ENCODE measurements around the gene NDST3. TPM values are rescaled to one million over a fixed set of nuclear protein-coding genes. Genes with fewer than 3 reads are reported as not detected.

The NDST3 gene
- total RNA-seq, 1 donor from 2014 or later, result 0.49 TPM

DNA sequence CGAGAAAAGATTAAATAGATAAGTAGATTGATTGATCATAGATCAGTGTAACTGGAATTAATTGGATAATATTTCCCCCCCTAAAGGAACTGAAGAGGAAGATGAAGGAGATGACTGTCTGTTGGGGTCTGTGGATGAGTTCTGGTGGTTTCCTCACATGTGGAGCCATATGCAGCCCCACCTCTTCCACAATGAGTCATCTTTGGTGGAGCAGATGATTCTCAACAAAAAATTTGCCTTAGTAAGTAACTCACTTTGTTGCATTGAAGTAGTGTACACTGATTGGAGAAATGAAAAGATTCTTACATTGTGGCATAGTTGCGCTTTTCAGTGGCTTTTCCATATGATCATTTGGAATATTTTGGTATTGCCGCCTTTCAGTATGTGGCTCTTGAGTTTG, 80.4 kb downstream of the NDST3 start:
- Histone ChIP-seq H3K27me3 (no peaks in the 10 kb centered on the region), H3F3A (ENCODE audit: low read depth) (no peaks in the 10 kb centered on the region), H3K9me3 (ENCODE audit: low read depth) (no peaks in the 10 kb centered on the region), H4K20me1 (ENCODE audit: low read depth) (no peaks in the 10 kb centered on the region), H2AFZ (replicated peaks) (no peak overlapping the region), H3K36me3 (no peaks in the 10 kb centered on the region), H3K4me2 (no peak overlapping the region), H3K79me2 (ENCODE audit: low read depth) (no peaks in the 10 kb centered on the region), H3K27ac (no peak overlapping the region), H3K4me3 (no peak overlapping the region), H3K4me1 (no peaks in the 10 kb centered on the region), H3K9ac (no peak overlapping the region)
- H3K4me3 Mint-ChIP-seq, result no peak overlapping the region
- no peaks in the 10 kb centered on the region for H3K4me1 Mint-ChIP-seq
- no peaks in the 10 kb centered on the region for H3K27me3 Mint-ChIP-seq (ENCODE audit: insufficient read depth, low read depth)
- H3K27ac Mint-ChIP-seq, result no peak overlapping the region
- no peak for DNase-seq (ENCODE audit: low spot score)
- TF ChIP-seq CTCF (IDR thresholded peaks at IDR 0.05) (no peak), EZH2 (IDR thresholded peaks at IDR 0.05) (no peak), EZH2phosphoT487 (IDR thresholded peaks at IDR 0.05) (no peak)
- H3K9me3 Mint-ChIP-seq, result no peaks in the 10 kb centered on the region
- no peaks in the 10 kb centered on the region for H3K36me3 Mint-ChIP-seq

- Mint-ChIP-seq H3K4me1 (no peaks in the 10 kb centered on the region), H3K27me3 (ENCODE audit: insufficient read depth, low read depth) (no peaks in the 10 kb centered on the region), H3K4me3 (no peak overlapping the region), H3K27ac (no peak overlapping the region), H3K36me3 (no peaks in the 10 kb centered on the region), H3K9me3 (no peaks in the 10 kb centered on the region)
- no peak for DNase-seq (ENCODE audit: low spot score)
- H4K20me1 ChIP-seq (ENCODE audit: low read depth), result no peaks in the 10 kb centered on the region
- H3F3A ChIP-seq (ENCODE audit: low read depth), result no peaks in the 10 kb centered on the region
- no peak overlapping the region for H3K27ac ChIP-seq
- no peak overlapping the region for H3K4me2 ChIP-seq
- peak overlapping the region; percentile 63 for H2AFZ ChIP-seq (replicated peaks)
- H3K79me2 ChIP-seq (ENCODE audit: low read depth), result no peaks in the 10 kb centered on the region
- H3K27me3 ChIP-seq, result no peaks in the 10 kb centered on the region
- TF ChIP-seq CTCF (IDR thresholded peaks at IDR 0.05) (no peak), EZH2 (IDR thresholded peaks at IDR 0.05) (no peak), EZH2phosphoT487 (IDR thresholded peaks at IDR 0.05) (no peak)
- H3K4me1 ChIP-seq, result no peaks in the 10 kb centered on the region
- no peak overlapping the region for H3K9ac ChIP-seq
- no peaks in the 10 kb centered on the region for H3K9me3 ChIP-seq (ENCODE audit: low read depth)
- H3K4me3 ChIP-seq, result no peak overlapping the region
- no peaks in the 10 kb centered on the region for H3K36me3 ChIP-seq
These were observed 86.0 kb downstream of the NDST3 start for GRCh38 chr4:118120120-118120760.

GRCh38 chr4:118124997-118125396, 90.7 kb downstream of the NDST3 start:
- no peaks in the 10 kb centered on the region for H3K27me3 ChIP-seq
- DNase-seq (ENCODE audit: low spot score), result no peak

More at GRCh38 chr4:118124997-118125396, 90.7 kb downstream of the NDST3 start:
- H3K9me3 Mint-ChIP-seq, result peaks cover 2% of the 10 kb centered on the region
- Histone ChIP-seq H3K9ac (no peak overlapping the region), H3F3A (ENCODE audit: low read depth) (no peaks in the 10 kb centered on the region), H3K9me3 (ENCODE audit: low read depth) (no peaks in the 10 kb centered on the region), H3K36me3 (no peaks in the 10 kb centered on the region), H4K20me1 (ENCODE audit: low read depth) (no peaks in the 10 kb centered on the region), H3K4me2 (no peak overlapping the region), H3K4me1 (no peaks in the 10 kb centered on the region), H3K4me3 (no peak overlapping the region), H3K27ac (no peak overlapping the region), H2AFZ (replicated peaks) (no peak overlapping the region), H3K79me2 (ENCODE audit: low read depth) (no peaks in the 10 kb centered on the region)
- H3K4me1 Mint-ChIP-seq, result no peaks in the 10 kb centered on the region
- H3K27me3 Mint-ChIP-seq (ENCODE audit: insufficient read depth, low read depth), result no peaks in the 10 kb centered on the region
- TF ChIP-seq EZH2phosphoT487 (IDR thresholded peaks at IDR 0.05) (no peak), CTCF (IDR thresholded peaks at IDR 0.05) (no peak), EZH2 (IDR thresholded peaks at IDR 0.05) (no peak)
- H3K4me3 Mint-ChIP-seq, result no peak overlapping the region
- no peaks in the 10 kb centered on the region for H3K36me3 Mint-ChIP-seq
- H3K27ac Mint-ChIP-seq, result no peak overlapping the region

Measured in neural progenitor cell (in vitro differentiated cells).